Measurements from ENCODE around the gene USP40.

- TF ChIP-seq, protein P1, sequence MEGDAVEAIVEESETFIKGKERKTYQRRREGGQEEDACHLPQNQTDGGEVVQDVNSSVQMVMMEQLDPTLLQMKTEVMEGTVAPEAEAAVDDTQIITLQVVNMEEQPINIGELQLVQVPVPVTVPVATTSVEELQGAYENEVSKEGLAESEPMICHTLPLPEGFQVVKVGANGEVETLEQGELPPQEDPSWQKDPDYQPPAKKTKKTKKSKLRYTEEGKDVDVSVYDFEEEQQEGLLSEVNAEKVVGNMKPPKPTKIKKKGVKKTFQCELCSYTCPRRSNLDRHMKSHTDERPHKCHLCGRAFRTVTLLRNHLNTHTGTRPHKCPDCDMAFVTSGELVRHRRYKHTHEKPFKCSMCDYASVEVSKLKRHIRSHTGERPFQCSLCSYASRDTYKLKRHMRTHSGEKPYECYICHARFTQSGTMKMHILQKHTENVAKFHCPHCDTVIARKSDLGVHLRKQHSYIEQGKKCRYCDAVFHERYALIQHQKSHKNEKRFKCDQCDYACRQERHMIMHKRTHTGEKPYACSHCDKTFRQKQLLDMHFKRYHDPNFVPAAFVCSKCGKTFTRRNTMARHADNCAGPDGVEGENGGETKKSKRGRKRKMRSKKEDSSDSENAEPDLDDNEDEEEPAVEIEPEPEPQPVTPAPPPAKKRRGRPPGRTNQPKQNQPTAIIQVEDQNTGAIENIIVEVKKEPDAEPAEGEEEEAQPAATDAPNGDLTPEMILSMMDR (IDR thresholded peaks at IDR 0.05 in 4 of 5, conservative IDR thresholded peaks at IDR 0.05 in 1 of 5): no peak
- no peak for TF ChIP-seq POLR2A (IDR thresholded peaks at IDR 0.05)
These were observed 119.8 kb downstream of the USP40 start for GRCh38 chr2:233446606-233447305.
